Measurements from ENCODE around the gene ZFR2.

The ZFR2 gene

GRCh38 chr19:3788996-3789778, 79.7 kb downstream of the ZFR2 start:
- Histone ChIP-seq H3K27me3 (ENCODE audit: control insufficient read depth in 1 of 2, insufficient read depth in 1 of 2, low read length in 2 of 2) (peaks cover 27 to 44% of the 10 kb centered on the region in 2 experiments), H2BK5ac (ENCODE audit: low read depth, low read length, poor library complexity, severe bottlenecking) (no peak overlapping the region), H2BK15ac (ENCODE audit: low read depth, poor library complexity, severe bottlenecking) (no peak overlapping the region), H4K8ac (ENCODE audit: low read length) (no peak overlapping the region), H3K14ac (ENCODE audit: low read length in 2 of 2) (no peak overlapping the region), H3K4me3 (ENCODE audit: insufficient read depth in 1 of 2, low read depth in 1 of 2, low read length in 2 of 2) (no peak overlapping the region), H3K36me3 (ENCODE audit: control insufficient read depth in 1 of 2, insufficient read depth in 2 of 2, low read depth in 1 of 2, low read length in 2 of 2) (no peaks in the 10 kb centered on the region), H2AFZ (ENCODE audit: low read depth, low read length) (no peak overlapping the region), H4K91ac (ENCODE audit: low read length) (no peak overlapping the region), H3K79me1 (replicated peaks; ENCODE audit: low read length, poor library complexity, severe bottlenecking) (no peaks in the 10 kb centered on the region), H3K4me1 (ENCODE audit: control insufficient read depth, insufficient read depth, low read depth, low read length) (peaks cover 10% of the 10 kb centered on the region), H3K18ac (ENCODE audit: low read depth in 1 of 2, low read length in 2 of 2) (no peak overlapping the region), H3K23ac (ENCODE audit: low read length in 2 of 2) (no peak overlapping the region), H3K9me3 (ENCODE audit: control insufficient read depth, low read length) (peaks cover 10% of the 10 kb centered on the region), H3K9ac (ENCODE audit: low read length) (no peak overlapping the region), H2BK120ac (ENCODE audit: low read depth, low read length) (no peak overlapping the region), H2AK5ac (ENCODE audit: low read length, severe bottlenecking) (no peak overlapping the region), H3K4ac (ENCODE audit: low read depth in 1 of 2, low read length in 2 of 2) (no peak overlapping the region), H3K4me2 (ENCODE audit: low read length, poor library complexity, severe bottlenecking) (no peak overlapping the region), H2BK12ac (ENCODE audit: low read length in 2 of 2) (no peak overlapping the region), H3K27ac (ENCODE audit: low read length, poor library complexity, severe bottlenecking) (no peak overlapping the region)
- no peak for DNase-seq
- 66% methylated on average over 15 of the region's 16 CpGs for WGBS

GRCh38 chr19:3785938-3786824, 82.7 kb downstream of the ZFR2 start, which contains the start of gene MATK:
MATK (minus strand) TSS chr19:3786381; CDS start chr19:3785135, 1,246 bp downstream.
- H3K36me3 ChIP-seq (ENCODE audit: control insufficient read depth in 1 of 2, insufficient read depth in 2 of 2, low read depth in 1 of 2, low read length in 2 of 2), result no peaks in the 10 kb centered on the region
- peaks cover 30 to 51% of the 10 kb centered on the region in 2 experiments for H3K27me3 ChIP-seq (ENCODE audit: control insufficient read depth in 1 of 2, insufficient read depth in 1 of 2, low read length in 2 of 2)
- H2BK120ac ChIP-seq (ENCODE audit: low read depth, low read length), result no peak within 1 kb of the TSS
- no peak within 1 kb of the TSS for H3K4me3 ChIP-seq (ENCODE audit: insufficient read depth in 1 of 2, low read depth in 1 of 2, low read length in 2 of 2)
- H3K9ac ChIP-seq (ENCODE audit: low read length), result no peak within 1 kb of the TSS
- no peak within 1 kb of the TSS for H3K18ac ChIP-seq (ENCODE audit: low read depth in 1 of 2, low read length in 2 of 2)
- H4K91ac ChIP-seq (ENCODE audit: low read length), result no peak within 1 kb of the TSS
- H2AK5ac ChIP-seq (ENCODE audit: low read length, severe bottlenecking), result no peak within 1 kb of the TSS
- H2BK5ac ChIP-seq (ENCODE audit: low read depth, low read length, poor library complexity, severe bottlenecking), result no peak within 1 kb of the TSS
- no peak within 1 kb of the TSS for H3K4me2 ChIP-seq (ENCODE audit: low read length, poor library complexity, severe bottlenecking)
- no peak within 1 kb of the TSS for H2BK12ac ChIP-seq (ENCODE audit: low read length in 2 of 2)
- no peak within 1 kb of the TSS for H3K23ac ChIP-seq (ENCODE audit: low read length in 2 of 2)
- H4K8ac ChIP-seq (ENCODE audit: low read length), result no peak within 1 kb of the TSS
- H2BK15ac ChIP-seq (ENCODE audit: low read depth, poor library complexity, severe bottlenecking), result no peak within 1 kb of the TSS
- peaks cover 26% of the 10 kb centered on the region for H3K9me3 ChIP-seq (ENCODE audit: control insufficient read depth, low read length)
- H3K79me1 ChIP-seq (replicated peaks; ENCODE audit: low read length, poor library complexity, severe bottlenecking), result no peaks in the 10 kb centered on the region
- H3K14ac ChIP-seq (ENCODE audit: low read length in 2 of 2), result no peak within 1 kb of the TSS
- no peak within 1 kb of the TSS for H3K27ac ChIP-seq (ENCODE audit: low read length, poor library complexity, severe bottlenecking)
- DNase-seq, result no peak
- H3K4ac ChIP-seq (ENCODE audit: low read depth in 1 of 2, low read length in 2 of 2), result no peak within 1 kb of the TSS
- H2AFZ ChIP-seq (ENCODE audit: low read depth, low read length), result no peak within 1 kb of the TSS
- WGBS, result 9% methylated on average over 73 of the region's 101 CpGs
- peaks cover 10% of the 10 kb centered on the region for H3K4me1 ChIP-seq (ENCODE audit: control insufficient read depth, insufficient read depth, low read depth, low read length)

- H3K9me3 ChIP-seq (ENCODE audit: control insufficient read depth, low read length), result peaks cover 24% of the 10 kb centered on the region
- no peak overlapping the region for H3K14ac ChIP-seq (ENCODE audit: low read length in 2 of 2)
Observed at GRCh38 chr19:3785451-3785937, 83.3 kb downstream of the ZFR2 start.

More at GRCh38 chr19:3785451-3785937, 83.3 kb downstream of the ZFR2 start:
- H3K27me3 ChIP-seq (ENCODE audit: control insufficient read depth in 1 of 2, insufficient read depth in 1 of 2, low read length in 2 of 2), result peaks cover 26 to 45% of the 10 kb centered on the region in 2 experiments
- no peaks in the 10 kb centered on the region for H3K79me1 ChIP-seq (replicated peaks; ENCODE audit: low read length, poor library complexity, severe bottlenecking)
- H3K18ac ChIP-seq (ENCODE audit: low read depth in 1 of 2, low read length in 2 of 2), result no peak overlapping the region
- 6% methylated on average over 40 of the region's 47 CpGs for WGBS
- no peak overlapping the region for H2AK5ac ChIP-seq (ENCODE audit: low read length, severe bottlenecking)
- H3K36me3 ChIP-seq (ENCODE audit: control insufficient read depth in 1 of 2, insufficient read depth in 2 of 2, low read depth in 1 of 2, low read length in 2 of 2), result no peaks in the 10 kb centered on the region
- H3K9ac ChIP-seq (ENCODE audit: low read length), result no peak overlapping the region
- DNase-seq, result no peak
- H3K4me3 ChIP-seq (ENCODE audit: insufficient read depth in 1 of 2, low read depth in 1 of 2, low read length in 2 of 2), result no peak overlapping the region
- no peak overlapping the region for H2BK120ac ChIP-seq (ENCODE audit: low read depth, low read length)
- no peak overlapping the region for H4K91ac ChIP-seq (ENCODE audit: low read length)
- no peak overlapping the region for H2BK15ac ChIP-seq (ENCODE audit: low read depth, poor library complexity, severe bottlenecking)
- no peak overlapping the region for H2BK5ac ChIP-seq (ENCODE audit: low read depth, low read length, poor library complexity, severe bottlenecking)
- H2AFZ ChIP-seq (ENCODE audit: low read depth, low read length), result no peak overlapping the region
- H2BK12ac ChIP-seq (ENCODE audit: low read length in 2 of 2), result no peak overlapping the region
- H3K4me1 ChIP-seq (ENCODE audit: control insufficient read depth, insufficient read depth, low read depth, low read length), result peaks cover 10% of the 10 kb centered on the region
- H4K8ac ChIP-seq (ENCODE audit: low read length), result no peak overlapping the region
- H3K23ac ChIP-seq (ENCODE audit: low read length in 2 of 2), result no peak overlapping the region
- H3K4ac ChIP-seq (ENCODE audit: low read depth in 1 of 2, low read length in 2 of 2), result no peak overlapping the region
- no peak overlapping the region for H3K27ac ChIP-seq (ENCODE audit: low read length, poor library complexity, severe bottlenecking)
- no peak overlapping the region for H3K4me2 ChIP-seq (ENCODE audit: low read length, poor library complexity, severe bottlenecking)

Data from mesenchymal stem cell (in vitro differentiated cells and primary cell).